GM12878 (cell line): ENCODE measurements around the gene SPPL3. TPM values are rescaled to one million over a fixed set of nuclear protein-coding genes. Genes with fewer than 3 reads are reported as not detected.

Experiments
- ATF3 ChIP-seq: IDR thresholded peaks from 2 replicates; pipeline ENCODE4 v1.6.1; 2011; ENCODE audit warnings: low read depth, mild to moderate bottlenecking, low read length, moderate library complexity, borderline replicate concordance; ENCODE audit errors: extremely low read depth
- CBFB ChIP-seq: IDR thresholded peaks from 2 replicates; pipeline ENCODE4 v1.6.1; 2016; ENCODE audit warnings: antibody characterized with exemption, low read depth
- CBX5 ChIP-seq: sonication (generic); IDR thresholded peaks from 2 replicates; pipeline ENCODE4 v1.6.1; 2016; ENCODE audit warnings: low read depth, moderate library complexity, mild to moderate bottlenecking, inconsistent platforms
- ETV6 ChIP-seq, 2 experiments: fragments of 450-650 bp in 1 of 2; IDR thresholded peaks in 1 of 2; conservative IDR thresholded peaks in 1 of 2; 2 replicates each; pipeline ENCODE4 v1.6.1; 2014; ENCODE audit warnings: antibody characterized with exemption in 1 of 2, borderline replicate concordance in 1 of 2, low read depth in 1 of 2, mild to moderate bottlenecking in 1 of 2, moderate library complexity in 1 of 2
- FOXK2 ChIP-seq: fragments of 450-650 bp; IDR thresholded peaks from 2 replicates; pipeline ENCODE4 v1.6.1; 2017; ENCODE audit warnings: mild to moderate bottlenecking, moderate library complexity
- GATAD2B ChIP-seq: fragments of 450-650 bp; conservative IDR thresholded peaks from 2 replicates; pipeline ENCODE4 v1.6.1; 2017; ENCODE audit warnings: low read depth, mild to moderate bottlenecking, moderate library complexity
- HDAC2 ChIP-seq: fragments of 200-600 bp; sonication (generic); IDR thresholded peaks from 2 replicates; pipeline ENCODE4 v1.6.1; 2017
- HDGF ChIP-seq: fragments of 450-650 bp; IDR thresholded peaks from 2 replicates; pipeline ENCODE4 v1.6.1; 2016; ENCODE audit warnings: antibody characterized with exemption
- JUNB ChIP-seq: IDR thresholded peaks from 2 replicates; pipeline ENCODE4 v1.6.1; 2016; ENCODE audit warnings: antibody characterized with exemption, mild to moderate bottlenecking
- MAX ChIP-seq: IDR thresholded peaks from 2 replicates; pipeline ENCODE4 v1.6.1; 2012; ENCODE audit warnings: low read depth, low read length, improper control_type of control experiment
- PAX5 ChIP-seq: IDR thresholded peaks from 2 replicates; pipeline ENCODE4 v1.6.1; 2011; ENCODE audit warnings: low read depth, low read length, borderline replicate concordance
- PRDM15 ChIP-seq: fragments of 450-650 bp; formaldehyde crosslinking; IDR thresholded peaks from 2 replicates; pipeline ENCODE4 v1.4.0; 2020; ENCODE audit warnings: mild to moderate bottlenecking, moderate library complexity
- SIX5 ChIP-seq: IDR thresholded peaks from 2 replicates; pipeline ENCODE4 v1.6.1; 2011; ENCODE audit warnings: mild to moderate bottlenecking, low read depth, low read length, moderate library complexity; ENCODE audit not compliant: severe bottlenecking
- SREBF2 ChIP-seq: IDR thresholded peaks from 2 replicates; pipeline ENCODE4 v1.6.1; 2012; ENCODE audit warnings: mild to moderate bottlenecking, low read length
- SUPT20H ChIP-seq: IDR thresholded peaks from 2 replicates; pipeline ENCODE4 v1.6.1; 2011; ENCODE audit warnings: low read depth, mild to moderate bottlenecking, low read length, moderate library complexity, borderline replicate concordance; ENCODE audit not compliant: control insufficient read depth
- TAF1 ChIP-seq: IDR thresholded peaks from 2 replicates; pipeline ENCODE4 v1.6.1; 2011; ENCODE audit warnings: mild to moderate bottlenecking, low read depth, low read length, borderline replicate concordance
- TBL1XR1 ChIP-seq: IDR thresholded peaks from 2 replicates; pipeline ENCODE4 v1.6.1; 2012; ENCODE audit warnings: low read depth, low read length, improper control_type of control experiment
- USF2 ChIP-seq: IDR thresholded peaks from 2 replicates; pipeline ENCODE4 v1.6.1; 2011; ENCODE audit warnings: low read depth, low read length, improper control_type of control experiment, borderline replicate concordance
- polyA plus RNA-seq, 11 experiments: library from polyadenylated mRNA; depleted of rRNA in 4 of 11; unstranded in 6 of 11; stranded (reverse) in 5 of 11; fragments of >200 nt; fragmentation: Nextera tagmentation in 4 of 11; fragmentation: Illumina TruSeq in 1 of 11; extraction: Ambion mirVana in 4 of 11; extraction: Trizol in 1 of 11; gene quantifications; 1 replicate in 1 of 11; 2 replicates in 10 of 11; pipeline versions ENCODE4 v1.2.1 to v1.2.3, GENCODE V29; 2011 to 2016; ENCODE audit warnings: inconsistent platforms in 2 of 11, missing spikeins in 2 of 11, low read depth in 1 of 11
- total RNA-seq, 4 experiments: library from RNA; depleted of rRNA in 3 of 4; stranded (reverse); fragments of >200 nt in 3 of 4; fragmentation: Illumina TruSeq in 1 of 4; extraction: Trizol in 1 of 4; gene quantifications; 2 replicates each; pipeline versions ENCODE4 v1.2.1 to v1.2.3, GENCODE V29; 2013 to 2021
- TF ChIP-seq, protein P1 (sequence below): fragments of 450-650 bp; IDR thresholded peaks from 2 replicates; pipeline ENCODE4 v1.6.1; 2017; ENCODE audit warnings: antibody characterized with exemption, mild to moderate bottlenecking, moderate library complexity
- TF ChIP-seq, protein P2 (sequence below): fragments of 450-650 bp; formaldehyde crosslinking; IDR thresholded peaks from 2 replicates; pipeline ENCODE4 v1.5.0; 2022; ENCODE audit warnings: mild to moderate bottlenecking, missing genetic modification characterization

The SPPL3 gene
- total and polyA plus RNA-seq, 10 of the 15 experiments (the other 5 are each of a cell fraction or from before 2014, with no cell fraction given), result 4.3 to 45.5 (median 11.7) TPM

DNA sequence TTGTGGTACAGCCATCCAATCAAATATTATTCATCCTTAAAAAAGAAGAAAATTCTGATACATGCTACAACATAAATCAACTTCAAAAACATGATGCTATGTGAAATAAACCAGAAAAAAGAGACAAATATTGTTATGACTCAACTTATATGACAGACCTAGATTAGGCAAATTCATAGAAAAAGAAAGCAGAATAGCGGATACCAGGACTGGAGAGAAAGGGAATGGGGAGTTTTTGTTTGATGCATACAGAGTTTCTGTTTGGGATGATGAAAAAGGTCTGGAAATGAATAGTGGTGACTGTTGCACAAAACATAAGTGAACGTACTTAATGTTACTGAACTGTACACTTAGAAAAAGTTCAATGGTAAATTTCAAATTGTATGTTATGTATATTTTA lies 82.3 kb downstream of the SPPL3 start (continued):
- TF ChIP-seq, protein P1, sequence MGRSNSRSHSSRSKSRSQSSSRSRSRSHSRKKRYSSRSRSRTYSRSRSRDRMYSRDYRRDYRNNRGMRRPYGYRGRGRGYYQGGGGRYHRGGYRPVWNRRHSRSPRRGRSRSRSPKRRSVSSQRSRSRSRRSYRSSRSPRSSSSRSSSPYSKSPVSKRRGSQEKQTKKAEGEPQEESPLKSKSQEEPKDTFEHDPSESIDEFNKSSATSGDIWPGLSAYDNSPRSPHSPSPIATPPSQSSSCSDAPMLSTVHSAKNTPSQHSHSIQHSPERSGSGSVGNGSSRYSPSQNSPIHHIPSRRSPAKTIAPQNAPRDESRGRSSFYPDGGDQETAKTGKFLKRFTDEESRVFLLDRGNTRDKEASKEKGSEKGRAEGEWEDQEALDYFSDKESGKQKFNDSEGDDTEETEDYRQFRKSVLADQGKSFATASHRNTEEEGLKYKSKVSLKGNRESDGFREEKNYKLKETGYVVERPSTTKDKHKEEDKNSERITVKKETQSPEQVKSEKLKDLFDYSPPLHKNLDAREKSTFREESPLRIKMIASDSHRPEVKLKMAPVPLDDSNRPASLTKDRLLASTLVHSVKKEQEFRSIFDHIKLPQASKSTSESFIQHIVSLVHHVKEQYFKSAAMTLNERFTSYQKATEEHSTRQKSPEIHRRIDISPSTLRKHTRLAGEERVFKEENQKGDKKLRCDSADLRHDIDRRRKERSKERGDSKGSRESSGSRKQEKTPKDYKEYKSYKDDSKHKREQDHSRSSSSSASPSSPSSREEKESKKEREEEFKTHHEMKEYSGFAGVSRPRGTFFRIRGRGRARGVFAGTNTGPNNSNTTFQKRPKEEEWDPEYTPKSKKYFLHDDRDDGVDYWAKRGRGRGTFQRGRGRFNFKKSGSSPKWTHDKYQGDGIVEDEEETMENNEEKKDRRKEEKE, result no peak
- TF ChIP-seq SUPT20H (no peak), PRDM15 (CRISPR knock-in tag) (no peak), SIX5 (no peak), HDAC2 (no peak), CBX5 (no peak), FOXK2 (no peak), GATAD2B (no peak), JUNB (peak; percentile 87), MAX (no peak), TAF1 (no peak), ETV6 (conservative IDR thresholded peaks at IDR 0.05 in 1 of 2, IDR thresholded peaks at IDR 0.05 in 1 of 2; ENCODE audit: borderline replicate concordance in 1 of 2, low read depth in 1 of 2) (no peak), CBFB (no peak), HDGF (no peak), USF2 (no peak), TBL1XR1 (no peak), ATF3 (no peak), PAX5 (no peak), SREBF2 (no peak)
- TF ChIP-seq, protein P2, sequence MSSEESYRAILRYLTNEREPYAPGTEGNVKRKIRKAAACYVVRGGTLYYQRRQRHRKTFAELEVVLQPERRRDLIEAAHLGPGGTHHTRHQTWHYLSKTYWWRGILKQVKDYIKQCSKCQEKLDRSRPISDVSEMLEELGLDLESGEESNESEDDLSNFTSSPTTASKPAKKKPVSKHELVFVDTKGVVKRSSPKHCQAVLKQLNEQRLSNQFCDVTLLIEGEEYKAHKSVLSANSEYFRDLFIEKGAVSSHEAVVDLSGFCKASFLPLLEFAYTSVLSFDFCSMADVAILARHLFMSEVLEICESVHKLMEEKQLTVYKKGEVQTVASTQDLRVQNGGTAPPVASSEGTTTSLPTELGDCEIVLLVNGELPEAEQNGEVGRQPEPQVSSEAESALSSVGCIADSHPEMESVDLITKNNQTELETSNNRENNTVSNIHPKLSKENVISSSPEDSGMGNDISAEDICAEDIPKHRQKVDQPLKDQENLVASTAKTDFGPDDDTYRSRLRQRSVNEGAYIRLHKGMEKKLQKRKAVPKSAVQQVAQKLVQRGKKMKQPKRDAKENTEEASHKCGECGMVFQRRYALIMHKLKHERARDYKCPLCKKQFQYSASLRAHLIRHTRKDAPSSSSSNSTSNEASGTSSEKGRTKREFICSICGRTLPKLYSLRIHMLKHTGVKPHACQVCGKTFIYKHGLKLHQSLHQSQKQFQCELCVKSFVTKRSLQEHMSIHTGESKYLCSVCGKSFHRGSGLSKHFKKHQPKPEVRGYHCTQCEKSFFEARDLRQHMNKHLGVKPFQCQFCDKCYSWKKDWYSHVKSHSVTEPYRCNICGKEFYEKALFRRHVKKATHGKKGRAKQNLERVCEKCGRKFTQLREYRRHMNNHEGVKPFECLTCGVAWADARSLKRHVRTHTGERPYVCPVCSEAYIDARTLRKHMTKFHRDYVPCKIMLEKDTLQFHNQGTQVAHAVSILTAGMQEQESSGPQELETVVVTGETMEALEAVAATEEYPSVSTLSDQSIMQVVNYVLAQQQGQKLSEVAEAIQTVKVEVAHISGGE (CRISPR knock-in tag), result no peak
